HCT116 (cell line): ENCODE measurements around the gene LOXHD1. TPM values are rescaled to one million over a fixed set of nuclear protein-coding genes. Genes with fewer than 3 reads are reported as not detected.
A peak's percentile ranks its signal among the peaks of the same experiment; 100 is the strongest.

Source experiments
- ATAC-seq: fragments of 200-7000 bp; cut with Tn5 transposase; 2 replicates; pipeline ENCODE4 v1.9.1; 2020; ENCODE audit warnings: mild to moderate bottlenecking, moderate library complexity
- BruUV-seq: library from RNA; stranded (reverse); fragments of 400-500 nt; replicated peaks from 2 replicates; lab custom pipeline; 2021; lab: Mats Ljungman, UMichigan
- CTCF ChIA-PET: fragments of 300-600 bp; sonication (Branson Sonifier 250); formaldehyde crosslinking; loops from one replicate; lab custom pipeline; 2021; ENCODE audit warnings: antibody characterized with exemption; lab: Charles Lee
- POLR2A ChIA-PET: fragments of 300-600, 350-600 bp; sonication (Branson Sonifier 250); formaldehyde crosslinking; loops from one replicate; lab custom pipeline; 2021; ENCODE audit warnings: antibody characterized with exemption; lab: Charles Lee
- RAD21 ChIA-PET, 2 experiments: fragments of 300-600 bp; sonication (Branson Sonifier 250); formaldehyde crosslinking; loops; one replicate each; lab custom pipeline; 2023; ENCODE audit warnings: low total read pairs in 2 of 2; ENCODE audit not compliant: uncharacterized antibody in 2 of 2, unreplicated experiment in 2 of 2, low non-redundant PET in 1 of 2; lab: Charles Lee
- DNase-seq: peaks from one replicate; pipeline ENCODE4 v3.0.0-alpha.2; 2010; ENCODE audit warnings: low read depth, low spot score
- H2AFZ ChIP-seq: fragments of 200-600 bp; shearing (Covaris generic), sonication (generic); 2 replicates; pipeline ENCODE4 v1.6.1; 2017; ENCODE audit warnings: low read depth, mixed run types, mixed read lengths, antibody characterized with exemption, low read length; ENCODE audit not compliant: poor library complexity, severe bottlenecking
- H3K27ac ChIP-seq: 2 replicates; pipeline ENCODE4 v1.5.1; 2012; ENCODE audit warnings: low read depth, low read length
- H3K27me3 ChIP-seq: fragments of 200-600 bp; sonication (generic); 2 replicates; pipeline ENCODE4 v1.6.1; 2016; ENCODE audit warnings: mixed run types, low read length, mixed read lengths; ENCODE audit not compliant: insufficient read depth
- H3K36me3 ChIP-seq, 2 experiments: fragments of 200-500 bp in 1 of 2; fragments of 200-600 bp in 1 of 2; sonication (Bioruptor generic) in 1 of 2; sonication (generic) in 1 of 2; 2 replicates each; pipeline versions ENCODE4 v1.5.1 to v1.6.1; 2014 to 2016; ENCODE audit warnings: low read length in 2 of 2, inconsistent platforms in 1 of 2, mixed read lengths in 1 of 2, mixed run types in 1 of 2; ENCODE audit not compliant: insufficient read depth in 2 of 2, control insufficient read depth in 1 of 2
- H3K4me1 ChIP-seq, 2 experiments: fragments of 200-600 bp in 1 of 2; sonication (generic) in 1 of 2; 2 replicates each; pipeline versions ENCODE4 v1.5.1 to v1.6.1; 2012 to 2017; ENCODE audit warnings: low read length in 2 of 2, inconsistent platforms in 1 of 2, mild to moderate bottlenecking in 1 of 2, mixed read lengths in 1 of 2, mixed run types in 1 of 2, moderate library complexity in 1 of 2; ENCODE audit not compliant: insufficient read depth in 2 of 2, control insufficient read depth in 1 of 2
- H3K4me2 ChIP-seq: fragments of 200-600 bp; sonication (generic); 2 replicates; pipeline ENCODE4 v1.6.1; 2017; ENCODE audit warnings: mixed run types, low read length, mixed read lengths
- H3K4me3 ChIP-seq, 2 experiments: fragments of 200-600 bp in 1 of 2; sonication (generic) in 1 of 2; replicated peaks in 1 of 2; 2 replicates each; pipeline ENCODE4 v1.5.1; 2011 to 2016; ENCODE audit warnings: low read length in 2 of 2, control low read depth in 1 of 2, low read depth in 1 of 2, mild to moderate bottlenecking in 1 of 2, mixed read lengths in 1 of 2, mixed run types in 1 of 2
- H3K79me2 ChIP-seq: fragments of 200-600 bp; sonication (generic); 2 replicates; pipeline ENCODE4 v1.6.1; 2017; ENCODE audit warnings: mild to moderate bottlenecking, mixed run types, low read length, moderate library complexity, mixed read lengths; ENCODE audit not compliant: insufficient read depth
- H3K9ac ChIP-seq: fragments of 200-600 bp; sonication (generic); 2 replicates; pipeline ENCODE4 v1.6.1; 2016; ENCODE audit warnings: low read length, mixed read lengths
- H3K9me2 ChIP-seq: fragments of 200-600 bp; sonication (generic), shearing (Covaris generic); 2 replicates; pipeline ENCODE4 v1.6.1; 2017; ENCODE audit warnings: mixed run types, mild to moderate bottlenecking, moderate library complexity; ENCODE audit not compliant: insufficient read depth
- H3K9me3 ChIP-seq, 2 experiments: fragments of 200-500 bp in 1 of 2; fragments of 200-600 bp in 1 of 2; sonication (Bioruptor generic) in 1 of 2; sonication (generic) in 1 of 2; 2 replicates each; pipeline ENCODE4 v1.6.1; 2014 to 2017; ENCODE audit warnings: low read length in 2 of 2, mixed read lengths in 2 of 2, inconsistent platforms in 1 of 2, low read depth in 1 of 2, mild to moderate bottlenecking in 1 of 2, mixed run types in 1 of 2, moderate library complexity in 1 of 2; ENCODE audit not compliant: control insufficient read depth in 1 of 2, insufficient read depth in 1 of 2
- H4K20me1 ChIP-seq: fragments of 200-600 bp; sonication (generic), shearing (Covaris generic); 2 replicates; pipeline ENCODE4 v1.6.1; 2017; ENCODE audit warnings: mixed run types, mild to moderate bottlenecking, moderate library complexity; ENCODE audit not compliant: insufficient read depth
- CTCF ChIP-seq, 3 experiments: fragments of 200-600 bp in 1 of 3; sonication (generic) in 1 of 3; IDR thresholded peaks in 2 of 3; conservative IDR thresholded peaks in 1 of 3; 2 replicates each; pipeline ENCODE4 v1.5.1; 2012 to 2017; ENCODE audit warnings: low read depth in 2 of 3, low read length in 2 of 3, antibody characterized with exemption in 1 of 3, borderline replicate concordance in 1 of 3, control low read depth in 1 of 3, mild to moderate bottlenecking in 1 of 3, mixed read lengths in 1 of 3, mixed run types in 1 of 3, moderate library complexity in 1 of 3; ENCODE audit not compliant: insufficient read depth in 1 of 3
- EGR1 ChIP-seq: IDR thresholded peaks from 2 replicates; pipeline ENCODE4 v1.6.1; 2012; ENCODE audit warnings: low read depth
- EZH2 ChIP-seq: fragments of 200-600 bp; sonication (generic); IDR thresholded peaks from 2 replicates; pipeline ENCODE4 v1.6.1; 2017; ENCODE audit warnings: antibody characterized with exemption, mixed run types
- EZH2phosphoT487 ChIP-seq: fragments of 200-600 bp; IDR thresholded peaks from 2 replicates; pipeline ENCODE4 v1.6.1; 2018; ENCODE audit warnings: antibody characterized with exemption, borderline replicate concordance
- FOSL1 ChIP-seq: IDR thresholded peaks from 2 replicates; pipeline ENCODE4 v1.6.1; 2012; ENCODE audit warnings: low read depth
- JUND ChIP-seq: IDR thresholded peaks from 2 replicates; pipeline ENCODE4 v1.6.1; 2012
- RAD21 ChIP-seq: IDR thresholded peaks from 2 replicates; pipeline ENCODE4 v1.6.1; 2012; ENCODE audit warnings: low read depth, mild to moderate bottlenecking
- SIN3A ChIP-seq: IDR thresholded peaks from 2 replicates; pipeline ENCODE4 v1.6.1; 2012; ENCODE audit warnings: low read depth
- SP1 ChIP-seq: IDR thresholded peaks from 2 replicates; pipeline ENCODE4 v1.6.1; 2012; ENCODE audit warnings: low read depth
- SRF ChIP-seq: IDR thresholded peaks from 2 replicates; pipeline ENCODE4 v1.6.1; 2012; ENCODE audit warnings: low read depth
- TCF7L2 ChIP-seq: IDR thresholded peaks from 2 replicates; pipeline ENCODE4 v1.7.0; 2011; ENCODE audit warnings: borderline replicate concordance, inconsistent platforms; ENCODE audit not compliant: insufficient read depth, insufficient read length; ENCODE audit errors: extremely low read depth
- intact Hi-C: fragments of 100-400 bp; cut with micrococcal nuclease; formaldehyde crosslinking; loops from 2 replicates; pipeline ENCODE4 v1.10.0; 2022
- total RNA-seq: library from RNA; stranded (reverse); gene quantifications from one replicate; pipeline ENCODE4 v1.2.1, GENCODE V29; 2021; ENCODE audit not compliant: unreplicated experiment

LOXHD1 gene
- total RNA-seq, 1 experiment from 2014 or later = not detected

GRCh38 chr18:46445522-46446313 lies 211.3 kb downstream of the LOXHD1 start:
- no peaks in the 10 kb centered on the region for H3K36me3 ChIP-seq
- ATAC-seq (no peak), DNase-seq (no peak)
- peaks cover 0 to 11% of the 10 kb centered on the region in 2 experiments; a peak in 1 of 4 replicates for H3K4me1 ChIP-seq
- CTCF ChIA-PET = no interaction called here
- no peak overlapping the region for H2AFZ ChIP-seq
- no peaks in the 10 kb centered on the region for H3K79me2 ChIP-seq
- RAD21 ChIA-PET = no interaction called here
- intact Hi-C loops = no loop called here
- no peaks in the 10 kb centered on the region for H3K9me2 ChIP-seq
- H3K4me3 ChIP-seq = no peak overlapping the region
- H3K27ac ChIP-seq = no peak overlapping the region
- no TSS peak for BruUV-seq
- TF ChIP-seq FOSL1 (no peak), EZH2 (no peak), SIN3A (no peak), CTCF (IDR thresholded peaks at IDR 0.05 in 2 of 3, conservative IDR thresholded peaks at IDR 0.05 in 1 of 3; ENCODE audit: borderline replicate concordance in 1 of 3, insufficient read depth in 1 of 3, low read depth in 2 of 3, low read length in 2 of 3) (peak in 1 of 3 experiments; percentile 25; a peak in 1 of 6 replicates), RAD21 (peak; percentile 6; the same call in 1 of the 2 replicates)
- H3K27me3 ChIP-seq = no peaks in the 10 kb centered on the region
- POLR2A ChIA-PET = no interaction called here
- no peak overlapping the region for H3K4me2 ChIP-seq
- no peak overlapping the region for H3K9ac ChIP-seq
- no peaks in the 10 kb centered on the region for H3K9me3 ChIP-seq
- H4K20me1 ChIP-seq = no peaks in the 10 kb centered on the region

- Histone ChIP-seq H3K79me2 (no peaks in the 10 kb centered on the region), H3K9ac (no peak overlapping the region), H3K4me2 (no peak overlapping the region), H3K4me1 (no peaks in the 10 kb centered on the region), H3K27me3 (no peaks in the 10 kb centered on the region), H3K27ac (no peak overlapping the region), H3K9me3 (no peaks in the 10 kb centered on the region), H4K20me1 (no peaks in the 10 kb centered on the region), H3K9me2 (no peaks in the 10 kb centered on the region), H3K36me3 (no peaks in the 10 kb centered on the region), H2AFZ (no peak overlapping the region), H3K4me3 (no peak overlapping the region)
- RAD21 ChIA-PET = no interaction called here
- ATAC-seq (no peak), DNase-seq (no peak)
- BruUV-seq = no TSS peak
- CTCF ChIA-PET = no interaction called here
- intact Hi-C loops = no loop called here
- TF ChIP-seq EZH2 (no peak), JUND (no peak), SRF (no peak), EGR1 (no peak), CTCF (IDR thresholded peaks at IDR 0.05 in 2 of 3, conservative IDR thresholded peaks at IDR 0.05 in 1 of 3; ENCODE audit: borderline replicate concordance in 1 of 3, insufficient read depth in 1 of 3, low read depth in 2 of 3, low read length in 2 of 3) (no peak), SP1 (no peak), TCF7L2 (no peak), EZH2phosphoT487 (no peak), FOSL1 (no peak)
- POLR2A ChIA-PET = no interaction called here
These were observed 218.0 kb downstream of the LOXHD1 start for GRCh38 chr18:46439037-46439436.
